Choroid plexus epithelial cell (primary cell): ENCODE results near the gene SLCO3A1.

ENCODE experiments used
- DNase-seq: peaks from one replicate; pipeline ENCODE4 v3.0.0-alpha.2; 2010; ENCODE audit warnings: low read depth
- H3K4me3 ChIP-seq: 2 replicates; pipeline ENCODE4 v1.5.1; 2011; ENCODE audit warnings: low read depth, mild to moderate bottlenecking, control low read depth, low read length, moderate library complexity
- TF ChIP-seq, protein P1 (sequence below): conservative IDR thresholded peaks from 2 replicates; pipeline ENCODE4 v1.5.1; 2011; ENCODE audit warnings: low read depth, mild to moderate bottlenecking, control low read depth, inconsistent platforms, low read length, moderate library complexity

Gene SLCO3A1

DNA sequence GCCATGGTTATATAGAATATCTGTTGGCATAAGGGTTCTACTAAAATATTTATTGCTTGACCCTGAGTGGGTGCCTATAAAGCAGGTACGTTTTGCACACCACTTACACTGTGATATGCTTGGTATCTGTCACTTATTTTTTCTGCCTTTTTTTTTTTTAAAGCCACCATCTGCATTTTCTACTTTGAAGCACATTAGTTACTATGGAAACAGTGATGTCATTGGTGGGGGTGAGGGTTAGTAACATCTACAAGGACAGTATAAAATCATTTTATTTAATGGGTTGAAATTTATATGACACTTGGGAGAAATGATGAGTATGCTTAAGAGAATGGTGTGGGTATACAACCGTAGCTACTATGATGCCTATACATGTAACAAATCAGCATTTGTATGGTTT, 25.6 kb downstream of the SLCO3A1 start:
- no peak overlapping the region for H3K4me3 ChIP-seq
- no peak for DNase-seq
- TF ChIP-seq, protein P1, sequence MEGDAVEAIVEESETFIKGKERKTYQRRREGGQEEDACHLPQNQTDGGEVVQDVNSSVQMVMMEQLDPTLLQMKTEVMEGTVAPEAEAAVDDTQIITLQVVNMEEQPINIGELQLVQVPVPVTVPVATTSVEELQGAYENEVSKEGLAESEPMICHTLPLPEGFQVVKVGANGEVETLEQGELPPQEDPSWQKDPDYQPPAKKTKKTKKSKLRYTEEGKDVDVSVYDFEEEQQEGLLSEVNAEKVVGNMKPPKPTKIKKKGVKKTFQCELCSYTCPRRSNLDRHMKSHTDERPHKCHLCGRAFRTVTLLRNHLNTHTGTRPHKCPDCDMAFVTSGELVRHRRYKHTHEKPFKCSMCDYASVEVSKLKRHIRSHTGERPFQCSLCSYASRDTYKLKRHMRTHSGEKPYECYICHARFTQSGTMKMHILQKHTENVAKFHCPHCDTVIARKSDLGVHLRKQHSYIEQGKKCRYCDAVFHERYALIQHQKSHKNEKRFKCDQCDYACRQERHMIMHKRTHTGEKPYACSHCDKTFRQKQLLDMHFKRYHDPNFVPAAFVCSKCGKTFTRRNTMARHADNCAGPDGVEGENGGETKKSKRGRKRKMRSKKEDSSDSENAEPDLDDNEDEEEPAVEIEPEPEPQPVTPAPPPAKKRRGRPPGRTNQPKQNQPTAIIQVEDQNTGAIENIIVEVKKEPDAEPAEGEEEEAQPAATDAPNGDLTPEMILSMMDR, result no peak

DNA sequence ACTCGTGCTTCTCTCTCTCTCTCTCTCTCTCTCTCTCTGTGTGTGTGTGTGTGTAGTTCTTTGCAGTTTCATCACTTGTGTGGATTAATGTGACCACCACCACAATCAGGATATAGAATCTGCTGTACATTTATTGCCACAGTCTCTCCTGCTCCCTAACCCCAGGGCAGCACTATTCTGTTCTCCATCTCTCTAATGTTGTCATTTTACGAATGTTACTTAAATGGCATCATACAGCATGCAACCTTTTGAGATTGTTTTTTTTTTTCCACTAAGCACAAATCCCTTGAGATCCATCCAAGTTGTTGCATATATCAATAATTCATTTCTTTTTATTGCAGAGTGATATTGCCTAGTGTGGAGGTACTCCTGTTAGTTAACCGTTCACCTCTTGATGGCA, 26.9 kb downstream of the SLCO3A1 start:
- TF ChIP-seq, protein P1, result no peak
- DNase-seq, result no peak

DNA sequence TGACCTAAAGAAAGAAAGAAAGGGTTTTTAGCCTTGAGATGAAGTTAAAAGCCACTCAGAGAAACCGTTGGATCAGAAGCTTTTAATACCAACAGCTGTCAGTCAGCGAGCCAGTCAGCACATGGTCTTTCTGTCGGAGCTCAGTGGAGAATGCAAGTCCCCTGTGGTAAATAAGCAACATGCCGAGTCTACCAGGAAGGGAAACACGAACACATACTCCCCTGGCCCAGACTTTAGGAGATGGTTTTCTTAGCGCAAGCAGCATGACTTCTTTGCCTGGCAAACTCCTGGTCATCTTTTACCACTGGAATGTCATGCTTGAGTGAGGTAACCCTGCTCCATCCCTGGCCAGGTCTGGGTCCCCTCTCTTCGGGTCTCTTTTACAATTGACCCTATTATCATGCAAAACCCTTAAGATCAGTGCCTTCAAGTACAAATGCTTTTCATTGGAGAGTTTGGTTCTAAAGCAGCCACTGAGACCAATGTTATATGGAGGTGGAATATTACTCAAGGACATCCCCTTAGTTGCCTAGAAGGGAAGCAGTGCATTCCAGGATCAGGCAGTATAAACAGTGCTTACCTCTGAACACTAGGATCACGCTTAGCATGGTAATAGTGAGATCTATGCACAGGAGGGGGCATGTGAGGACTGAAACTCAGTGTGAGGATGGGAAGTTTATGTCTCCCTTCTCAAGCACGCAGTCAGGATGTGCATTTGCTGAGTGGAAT, 28.2 kb downstream of the SLCO3A1 start:
- TF ChIP-seq, protein P1, result no peak
- DNase-seq, result no peak
- no peak overlapping the region for H3K4me3 ChIP-seq

More for the DNA sequence above, 26.9 kb downstream of the SLCO3A1 start:
- no peak overlapping the region for H3K4me3 ChIP-seq

DNA sequence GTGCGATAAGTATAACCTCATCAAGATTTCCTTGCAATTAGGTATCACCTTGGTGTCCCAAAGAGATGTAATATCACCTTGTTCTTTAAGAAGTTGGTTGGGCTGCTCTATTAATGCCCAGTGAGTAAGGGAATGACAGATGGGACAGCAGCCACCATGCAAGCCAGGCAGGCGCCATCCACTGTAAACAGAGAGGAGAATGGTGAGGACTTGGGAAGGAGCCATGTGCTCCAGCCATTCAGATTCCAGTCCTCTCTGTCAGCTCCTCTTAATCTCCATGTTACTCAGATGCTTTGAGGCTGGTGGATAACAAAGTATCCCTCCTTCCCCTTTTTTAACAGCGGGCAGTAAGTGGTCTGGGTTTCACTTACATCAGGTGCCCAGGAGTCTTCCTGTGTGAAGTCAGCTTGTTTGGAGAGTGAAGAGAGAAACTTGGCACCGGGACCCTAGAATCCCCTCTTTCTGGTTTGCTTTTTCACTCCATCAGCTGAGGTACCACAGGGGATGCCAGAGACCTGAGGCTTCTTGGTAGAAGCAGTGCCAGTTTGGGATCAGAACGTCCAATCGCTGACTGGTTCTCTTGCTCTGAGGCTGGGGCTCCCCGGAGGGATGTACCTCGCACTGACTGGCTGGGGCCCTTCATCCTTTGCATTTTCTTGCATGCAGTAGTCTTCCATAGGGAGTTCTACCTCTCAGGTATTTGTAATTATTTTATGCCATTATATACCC, 29.5 kb downstream of the SLCO3A1 start:
- no peak for DNase-seq
- no peak overlapping the region for H3K4me3 ChIP-seq
- TF ChIP-seq, protein P1, result no peak

DNA sequence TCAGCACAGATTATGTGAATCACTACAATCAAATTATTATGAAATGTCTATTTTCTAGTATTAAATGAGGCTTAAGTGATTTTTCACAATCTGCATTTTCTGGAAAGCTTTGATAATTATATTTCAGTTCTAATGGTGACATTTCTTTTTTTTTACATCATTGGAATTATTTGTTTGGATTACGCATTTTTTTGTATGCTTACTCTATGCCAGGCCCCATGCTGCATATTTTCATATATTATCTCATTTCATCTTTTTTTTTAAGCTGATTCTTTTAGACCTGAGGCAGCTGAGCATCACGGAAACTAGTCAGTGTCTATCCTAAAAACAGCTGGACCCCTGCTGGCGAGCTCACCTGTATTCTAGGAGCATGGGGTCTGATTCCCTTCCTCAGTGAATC, 31.1 kb downstream of the SLCO3A1 start:
- TF ChIP-seq, protein P1, result no peak
- no peak overlapping the region for H3K4me3 ChIP-seq
- no peak for DNase-seq

DNA sequence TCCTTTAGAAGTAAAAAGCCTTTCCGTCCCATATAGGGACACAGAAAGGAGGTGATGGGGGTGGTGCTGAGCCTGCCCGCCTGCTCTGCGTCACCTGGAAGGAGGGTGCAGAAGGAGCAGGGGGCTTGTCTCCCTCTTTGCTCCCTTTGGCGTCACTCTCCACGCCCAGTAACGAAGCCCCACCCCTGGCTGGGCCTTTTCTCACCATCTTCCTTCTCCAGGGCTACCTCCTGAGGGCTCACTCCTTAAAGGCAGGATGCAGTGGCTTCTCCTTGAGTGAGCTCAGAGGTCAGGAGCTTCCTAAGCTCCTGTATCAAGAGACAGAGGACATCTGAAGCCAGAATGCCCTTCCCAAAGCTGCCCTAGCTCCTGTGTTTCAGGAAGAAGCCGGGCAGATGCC, 31.5 kb downstream of the SLCO3A1 start:
- TF ChIP-seq, protein P1, result no peak
- H3K4me3 ChIP-seq, result no peak overlapping the region
- no peak for DNase-seq
